GM10847 (cell line): ENCODE data around the gene MEPCE.
A peak's percentile ranks its signal among the peaks of the same experiment; 100 is the strongest.

Source experiments
- POLR2A ChIP-seq: IDR thresholded peaks from 2 replicates; pipeline ENCODE4 v1.6.1; 2011; ENCODE audit not compliant: insufficient read length; ENCODE audit errors: extremely low read depth

MEPCE gene

GRCh38 chr7:100428199-100428966 is 1.2 kb upstream of the MEPCE start, which contains the start of gene ZCWPW1:
ZCWPW1 (minus strand) TSS chr7:100428703; CDS start chr7:100420649, 8,054 bp downstream.
- TF ChIP-seq POLR2A = peak; percentile 100

- TF ChIP-seq POLR2A = peak; percentile 64
Observed at GRCh38 chr7:100428967-100429636, 529 bp upstream of the MEPCE start.

GRCh38 chr7:100430493-100431285 is 1.1 kb downstream of the MEPCE start:
- TF ChIP-seq POLR2A = no peak

GRCh38 chr7:100431286-100431735 is 1.7 kb downstream of the MEPCE start:
- TF ChIP-seq POLR2A = no peak

- TF ChIP-seq POLR2A = no peak
Observed at GRCh38 chr7:100432053-100432452, 2.4 kb downstream of the MEPCE start.

GRCh38 chr7:100432621-100433275 is 3.1 kb downstream of the MEPCE start:
- TF ChIP-seq POLR2A = no peak

- TF ChIP-seq POLR2A = no peak
Observed at GRCh38 chr7:100433276-100433591, 3.6 kb downstream of the MEPCE start.

GRCh38 chr7:100433592-100434296 is 4.1 kb downstream of the MEPCE start:
- TF ChIP-seq POLR2A = no peak

- no peak for TF ChIP-seq POLR2A
Observed at GRCh38 chr7:100434297-100435144, 4.9 kb downstream of the MEPCE start.

- TF ChIP-seq POLR2A = no peak
Observed at GRCh38 chr7:100435401-100436304, 6.0 kb downstream of the MEPCE start.

- no peak for TF ChIP-seq POLR2A
Observed at GRCh38 chr7:100437150-100438100, 7.8 kb downstream of the MEPCE start.

- no peak for TF ChIP-seq POLR2A
Observed at GRCh38 chr7:100438172-100438571, 8.5 kb downstream of the MEPCE start.
